Aorta (tissue), 5 donors: ENCODE measurements around the gene ARHGAP40. TPM values are rescaled to one million over a fixed set of nuclear protein-coding genes. Genes with fewer than 3 reads are reported as not detected.
A peak's percentile ranks its signal among the peaks of the same experiment; 100 is the strongest.

Source experiments
- ATAC-seq: fragments of 200-7000 bp; cut with Tn5 transposase; one replicate; pipeline ENCODE4 v1.9.1; 2022; ENCODE audit warnings: moderate library complexity; ENCODE audit not compliant: low FRiP score
- DNase-seq, 2 donors: peaks; one replicate each; pipeline ENCODE4 v3.0.0-alpha.2; 2020
- H3K27ac ChIP-seq, 2 donors: one replicate each; pipeline ENCODE4 v1.5.1; 2013; ENCODE audit warnings: low read length in 2 of 2, mild to moderate bottlenecking in 2 of 2, moderate library complexity in 2 of 2, control low read depth in 1 of 2, inconsistent platforms in 1 of 2, low read depth in 1 of 2
- H3K27me3 ChIP-seq, 2 donors: one replicate each; pipeline ENCODE4 v1.6.1; 2013; ENCODE audit warnings: control low read depth in 1 of 2, low read length in 1 of 2, mild to moderate bottlenecking in 1 of 2, moderate library complexity in 1 of 2; ENCODE audit not compliant: insufficient read depth in 2 of 2, control insufficient read depth in 1 of 2
- H3K36me3 ChIP-seq, 2 donors: one replicate each; pipeline ENCODE4 v1.6.1; 2013; ENCODE audit warnings: control low read depth in 1 of 2, low read length in 1 of 2, mild to moderate bottlenecking in 1 of 2; ENCODE audit not compliant: insufficient read depth in 2 of 2, control insufficient read depth in 1 of 2
- H3K4me1 ChIP-seq, 2 donors: one replicate each; pipeline ENCODE4 v1.6.1; 2013; ENCODE audit warnings: low read length in 2 of 2, control low read depth in 1 of 2, mild to moderate bottlenecking in 1 of 2, moderate library complexity in 1 of 2; ENCODE audit not compliant: insufficient read depth in 2 of 2, control insufficient read depth in 1 of 2
- H3K4me3 ChIP-seq, 2 donors: one replicate each; pipeline ENCODE4 v1.5.1; 2013; ENCODE audit warnings: low read length in 2 of 2, control low read depth in 1 of 2, mild to moderate bottlenecking in 1 of 2
- H3K9me3 ChIP-seq: one replicate; pipeline ENCODE4 v1.6.1; 2013; ENCODE audit warnings: mild to moderate bottlenecking, low read length; ENCODE audit not compliant: control insufficient read depth
- WGBS, 2 donors: extraction: QIAGEN DNeasy Blood & Tissue Kit; methylation state at CpG; one replicate each; pipeline ENCODE4 v1.1.7; 2013; 5-methylcytosine and 5-hydroxymethylcytosine counted together
- intact Hi-C, 2 donors: fragments of 100-400 bp; cut with DNase I; formaldehyde crosslinking; loops; one replicate each; pipeline versions ENCODE4 v1.14.2 to v1.15.0; 2022
- polyA plus RNA-seq, 2 donors: library from polyadenylated mRNA; stranded (reverse); fragments of 200-250 nt; gene quantifications; one replicate each; pipeline ENCODE4 v1.2.3, GENCODE V29; 2013
- total RNA-seq, 2 donors: library from RNA; stranded (reverse); fragmentation: NEBNext Ultra II Directional; extraction: Animal tissue kit (Norgen Biotek cat#: 25700); gene quantifications; one replicate each; pipeline ENCODE4 v1.2.1, GENCODE V29; 2021
- donor health status: healthy with polysubstance abuse.
- donor health status: Bipolar disorder and iron deficiency.
- donor health status: DM: no; HTN: no; CAD: no.
- donor health status: DM: no; HTN: no; CAD: no.
- donor health status: DM: yes; HTN: yes; CAD: no.

The ARHGAP40 gene
- total and polyA plus RNA-seq, 4 donors = not detected

GRCh38 chr20:38566036-38566598 lies 35.5 kb upstream of the ARHGAP40 start:
- DNase-seq = no peak
- H3K4me1 ChIP-seq = no peaks in the 10 kb centered on the region
- H3K9me3 ChIP-seq = no peaks in the 10 kb centered on the region
- no peaks in the 10 kb centered on the region for H3K27me3 ChIP-seq
- peaks cover 7 to 13% of the 10 kb centered on the region in 2 donors for H3K36me3 ChIP-seq
- intact Hi-C loops = no loop called here
- H3K27ac ChIP-seq = no peak overlapping the region
- 91 to 92% methylated on average over 6 of the region's 6 CpGs for WGBS, 2 donors
- no peak for ATAC-seq
- H3K4me3 ChIP-seq = no peak overlapping the region

GRCh38 chr20:38569747-38570525 lies 31.7 kb upstream of the ARHGAP40 start:
- 80 to 85% methylated on average over 5 of the region's 5 CpGs for WGBS, 2 donors
- ATAC-seq (no peak), DNase-seq (no peak)
- Histone ChIP-seq H3K4me1 (no peaks in the 10 kb centered on the region), H3K4me3 (no peak overlapping the region), H3K27ac (no peak overlapping the region), H3K27me3 (no peaks in the 10 kb centered on the region), H3K36me3 (peaks cover 10 to 12% of the 10 kb centered on the region in 2 donors), H3K9me3 (no peaks in the 10 kb centered on the region)
- intact Hi-C loops = no loop called here

GRCh38 chr20:38573413-38573812 lies 28.2 kb upstream of the ARHGAP40 start:
- peaks cover 11 to 12% of the 10 kb centered on the region in 2 donors for H3K36me3 ChIP-seq
- H3K4me3 ChIP-seq = no peak overlapping the region
- H3K4me1 ChIP-seq = no peaks in the 10 kb centered on the region
- DNase-seq (no peak), ATAC-seq (no peak)
- no peak overlapping the region for H3K27ac ChIP-seq
- H3K27me3 ChIP-seq = no peaks in the 10 kb centered on the region
- 59 to 67% methylated on average over 7 of the region's 7 CpGs for WGBS, 2 donors
- intact Hi-C loops = no loop called here
- H3K9me3 ChIP-seq = no peaks in the 10 kb centered on the region

- no peak overlapping the region for H3K4me3 ChIP-seq
- H3K9me3 ChIP-seq = no peaks in the 10 kb centered on the region
- DNase-seq (no peak), ATAC-seq (no peak)
- WGBS, 2 donors = 47 to 50% methylated on average over 7 of the region's 7 CpGs
- no peaks in the 10 kb centered on the region for H3K27me3 ChIP-seq
- H3K36me3 ChIP-seq = peaks cover 0 to 6% of the 10 kb centered on the region in 2 donors
- intact Hi-C loops = no loop called here
- no peak overlapping the region for H3K27ac ChIP-seq
- H3K4me1 ChIP-seq = no peaks in the 10 kb centered on the region
Measured at GRCh38 chr20:38579219-38579910, 22.2 kb upstream of the ARHGAP40 start.

GRCh38 chr20:38579921-38580320 lies 21.7 kb upstream of the ARHGAP40 start:
- H3K4me1 ChIP-seq = no peaks in the 10 kb centered on the region
- H3K27me3 ChIP-seq = no peaks in the 10 kb centered on the region
- 73 to 76% methylated on average over 4 of the region's 4 CpGs for WGBS, 2 donors
- H3K36me3 ChIP-seq = peaks cover 0 to 6% of the 10 kb centered on the region in 2 donors
- intact Hi-C loops = no loop called here
- H3K9me3 ChIP-seq = no peaks in the 10 kb centered on the region
- DNase-seq (no peak), ATAC-seq (no peak)
- H3K4me3 ChIP-seq = no peak overlapping the region
- no peak overlapping the region for H3K27ac ChIP-seq

- DNase-seq (no peak), ATAC-seq (peak; percentile 72)
- H3K36me3 ChIP-seq = peaks cover 0 to 3% of the 10 kb centered on the region in 2 donors
- H3K4me1 ChIP-seq = no peaks in the 10 kb centered on the region
- no peak within 1 kb of the TSS for H3K27ac ChIP-seq
- H3K9me3 ChIP-seq = no peaks in the 10 kb centered on the region
- no peaks in the 10 kb centered on the region for H3K27me3 ChIP-seq
- no peak within 1 kb of the TSS for H3K4me3 ChIP-seq
- intact Hi-C loops = no loop called here
- WGBS, 2 donors = 21 to 23% methylated on average over 5 of the region's 5 CpGs
Measured at GRCh38 chr20:38581013-38581412, 20.6 kb upstream of the ARHGAP40 start, which contains the start of gene ADIG. TSS of gene ADIG (plus strand) at chr20:38581197. CDS start at chr20:38581251, 54 bp downstream.

- Histone ChIP-seq H3K4me3 (no peak overlapping the region), H3K9me3 (no peaks in the 10 kb centered on the region), H3K4me1 (no peaks in the 10 kb centered on the region), H3K27ac (no peak overlapping the region), H3K27me3 (no peaks in the 10 kb centered on the region), H3K36me3 (peaks cover 0 to 3% of the 10 kb centered on the region in 2 donors)
- ATAC-seq = no peak
- 77 to 80% methylated on average over 4 of the region's 4 CpGs for WGBS, 2 donors
- intact Hi-C loops = no loop called here
- no peak for DNase-seq
Measured at GRCh38 chr20:38581830-38582358, 19.7 kb upstream of the ARHGAP40 start.

GRCh38 chr20:38583306-38583705 lies 18.3 kb upstream of the ARHGAP40 start:
- Histone ChIP-seq H3K4me1 (no peaks in the 10 kb centered on the region), H3K27me3 (no peaks in the 10 kb centered on the region), H3K4me3 (no peak overlapping the region), H3K9me3 (no peaks in the 10 kb centered on the region), H3K36me3 (no peaks in the 10 kb centered on the region), H3K27ac (no peak overlapping the region)
- whole genome bisulfite sequencing, 2 donors = 91 to 93% methylated on average over 4 of the region's 4 CpGs
- no peak for DNase-seq
- ATAC-seq = no peak
- intact Hi-C loops = no loop called here
